IMR-90 (cell line): ENCODE data around the gene TTC7B. TPM values are rescaled to one million over a fixed set of nuclear protein-coding genes. Genes with fewer than 3 reads are reported as not detected.

ENCODE experiments used
- ATAC-seq: fragments of 200-7000 bp; cut with Tn5 transposase; 2 replicates; pipeline ENCODE4 v1.9.1; 2020; ENCODE audit warnings: low read depth, mild to moderate bottlenecking, moderate library complexity
- BruUV-seq: library from RNA; stranded (reverse); fragments of 400-500 nt; replicated peaks from 2 replicates; lab custom pipeline; 2021; lab: Mats Ljungman, UMichigan
- CTCF ChIA-PET: fragments of 300-600 bp; formaldehyde crosslinking; extraction: SDS; loops from one replicate; lab custom pipeline; 2021; ENCODE audit warnings: antibody characterized with exemption; lab: Yijun Ruan, JAX
- POLR2A ChIA-PET: fragments of 300-600 bp; sonication (Branson Sonifier 250); formaldehyde crosslinking; loops from one replicate; lab custom pipeline; 2022; ENCODE audit warnings: antibody characterized with exemption; ENCODE audit not compliant: unreplicated experiment; lab: Charles Lee
- DNase-seq: peaks from one replicate; pipeline ENCODE4 v3.0.0; 2013
- H2AFZ ChIP-seq: replicated peaks from 2 replicates; pipeline ENCODE3; 2013; ENCODE audit warnings: low read length, mild to moderate bottlenecking; ENCODE audit not compliant: poor library complexity
- H2AK5ac ChIP-seq: 2 replicates; pipeline ENCODE4 v1.6.1; 2013; ENCODE audit warnings: low read depth, low read length, inconsistent platforms
- H2AK9ac ChIP-seq: replicated peaks from 2 replicates; pipeline ENCODE3; 2013; ENCODE audit warnings: mild to moderate bottlenecking, low read depth, low read length, moderate library complexity; ENCODE audit not compliant: poor library complexity
- H2BK120ac ChIP-seq: 2 replicates; pipeline ENCODE4 v1.6.1; 2013; ENCODE audit warnings: low read depth, low read length, inconsistent platforms
- H2BK15ac ChIP-seq: 3 replicates; pipeline ENCODE4 v1.6.1; 2013; ENCODE audit warnings: low read depth, low read length, inconsistent platforms
- H2BK20ac ChIP-seq: 2 replicates; pipeline ENCODE4 v1.6.1; 2013; ENCODE audit warnings: low read depth, mild to moderate bottlenecking, inconsistent platforms, low read length, moderate library complexity
- H2BK5ac ChIP-seq: 2 replicates; pipeline ENCODE4 v1.6.1; 2013; ENCODE audit warnings: mild to moderate bottlenecking, low read depth, low read length, inconsistent platforms; ENCODE audit not compliant: poor library complexity, severe bottlenecking
- H3K14ac ChIP-seq: replicated peaks from 2 replicates; pipeline ENCODE4 v1.6.1; 2013; ENCODE audit warnings: low read depth, low read length, inconsistent platforms
- H3K18ac ChIP-seq: 2 replicates; pipeline ENCODE4 v1.6.1; 2013; ENCODE audit warnings: low read depth, low read length, control low read depth
- H3K23ac ChIP-seq: 2 replicates; pipeline ENCODE4 v1.6.1; 2013; ENCODE audit warnings: low read depth, low read length, inconsistent platforms
- H3K27ac ChIP-seq: 2 replicates; pipeline ENCODE4 v1.5.1; 2013; ENCODE audit warnings: mild to moderate bottlenecking, control low read depth, low read length; ENCODE audit not compliant: insufficient read depth
- H3K27me3 ChIP-seq: 2 replicates; pipeline ENCODE4 v1.6.1; 2013; ENCODE audit warnings: low read length; ENCODE audit not compliant: control insufficient read depth, insufficient read depth
- H3K36me3 ChIP-seq: 2 replicates; pipeline ENCODE4 v1.6.1; 2013; ENCODE audit warnings: low read length, mixed read lengths; ENCODE audit not compliant: control insufficient read depth, insufficient read depth
- H3K4ac ChIP-seq: 2 replicates; pipeline ENCODE4 v1.6.1; 2013; ENCODE audit warnings: low read depth, low read length, inconsistent platforms
- H3K4me1 ChIP-seq: 2 replicates; pipeline ENCODE4 v1.6.1; 2013; ENCODE audit warnings: low read length, mixed read lengths; ENCODE audit not compliant: control insufficient read depth, insufficient read depth
- H3K4me2 ChIP-seq: 2 replicates; pipeline ENCODE4 v1.6.1; 2013; ENCODE audit warnings: low read depth, mild to moderate bottlenecking, control low read depth, low read length, moderate library complexity
- H3K4me3 ChIP-seq: 2 replicates; pipeline ENCODE4 v1.5.1; 2013; ENCODE audit warnings: low read depth, mild to moderate bottlenecking, control low read depth, low read length, moderate library complexity; ENCODE audit not compliant: insufficient read depth
- H3K56ac ChIP-seq: 2 replicates; pipeline ENCODE4 v1.6.1; 2013; ENCODE audit warnings: low read length, inconsistent platforms; ENCODE audit not compliant: insufficient read depth; ENCODE audit errors: extremely low read depth
- H3K79me1 ChIP-seq, 2 experiments: 2 replicates each; pipeline ENCODE4 v1.6.1; 2013; ENCODE audit warnings: low read length in 2 of 2, inconsistent platforms in 1 of 2, low read depth in 1 of 2
- H3K9ac ChIP-seq: 2 replicates; pipeline ENCODE4 v1.6.1; 2013; ENCODE audit warnings: low read depth, low read length, control low read depth
- H3K9me1 ChIP-seq: 2 replicates; pipeline ENCODE4 v1.6.1; 2013; ENCODE audit warnings: low read length, inconsistent platforms; ENCODE audit not compliant: insufficient read depth
- H3K9me3 ChIP-seq: 2 replicates; pipeline ENCODE4 v1.6.1; 2013; ENCODE audit warnings: low read length; ENCODE audit not compliant: control insufficient read depth, insufficient read depth
- H4K20me1 ChIP-seq: 2 replicates; pipeline ENCODE4 v1.6.1; 2013; ENCODE audit warnings: low read length, inconsistent platforms; ENCODE audit not compliant: insufficient read depth
- H4K5ac ChIP-seq: 2 replicates; pipeline ENCODE4 v1.6.1; 2013; ENCODE audit warnings: mild to moderate bottlenecking, low read depth, low read length, control low read depth
- H4K8ac ChIP-seq, 2 experiments: 2 replicates each; pipeline ENCODE4 v1.6.1; 2013; ENCODE audit warnings: low read depth in 2 of 2, low read length in 2 of 2, control low read depth in 1 of 2, inconsistent platforms in 1 of 2
- H4K91ac ChIP-seq: 2 replicates; pipeline ENCODE4 v1.6.1; 2013; ENCODE audit warnings: low read depth, low read length, inconsistent platforms; ENCODE audit not compliant: insufficient read depth
- ELK1 ChIP-seq: fragments of 150-350 bp; IDR thresholded peaks from 2 replicates; pipeline ENCODE4 v1.6.1; 2016; ENCODE audit warnings: low read depth, mild to moderate bottlenecking, low read length, moderate library complexity, borderline replicate concordance
- MAZ ChIP-seq: IDR thresholded peaks from 2 replicates; pipeline ENCODE4 v1.6.1; 2012; ENCODE audit warnings: low read depth, mild to moderate bottlenecking, low read length, improper control_type of control experiment, moderate library complexity, borderline replicate concordance
- POLR2A ChIP-seq: IDR thresholded peaks from 2 replicates; pipeline ENCODE4 v1.6.1; 2012; ENCODE audit warnings: mild to moderate bottlenecking, low read depth, low read length
- RCOR1 ChIP-seq: IDR thresholded peaks from 2 replicates; pipeline ENCODE4 v1.6.1; 2012; ENCODE audit warnings: mild to moderate bottlenecking, low read length, improper control_type of control experiment; ENCODE audit not compliant: insufficient replicate concordance
- SMC3 ChIP-seq: fragments of 150-350 bp; IDR thresholded peaks from 2 replicates; pipeline ENCODE4 v1.6.1; 2016; ENCODE audit warnings: low read depth, mild to moderate bottlenecking, antibody characterized with exemption, low read length, moderate library complexity
- WGBS, 2 experiments: methylation state at CpG; one replicate each; pipeline versions ENCODE4 v1.1.5 to v1.1.7; 2013; ENCODE audit warnings: missing lambda C conversion rate in 2 of 2; ENCODE audit not compliant: insufficient read length in 1 of 2; ENCODE audit errors: extremely low coverage in 2 of 2; 5-methylcytosine and 5-hydroxymethylcytosine counted together
- dilution Hi-C: fragments of 300-500 bp; cut with HindIII; formaldehyde crosslinking; loops from one replicate; pipeline ENCODE4 v1.14.3; 2018; ENCODE audit warnings: low sequenced_read_pairs; ENCODE audit not compliant: unreplicated experiment
- in situ Hi-C: fragments of 300-500 bp; cut with MboI; formaldehyde crosslinking; loops from 3 replicates; pipeline ENCODE4 v1.14.3; 2019; ENCODE audit warnings: low sequenced_read_pairs, inconsistent platforms, mixed read lengths
- intact Hi-C: fragments of 100-400 bp; cut with micrococcal nuclease; formaldehyde crosslinking; loops from 2 replicates; pipeline ENCODE4 v1.10.0; 2022
- polyA plus RNA-seq, 3 experiments: library from polyadenylated mRNA; depleted of rRNA; stranded (reverse); fragments of >200 nt; gene quantifications; 2 replicates each; pipeline ENCODE4 v1.2.3, GENCODE V29; 2012; ENCODE audit warnings: low replicate concordance in 1 of 3
- total RNA-seq: library from RNA; depleted of rRNA; stranded (reverse); fragments of >200 nt; gene quantifications from 2 replicates; pipeline ENCODE4 v1.2.3, GENCODE V29; 2012

The TTC7B gene
- total and polyA plus RNA-seq, 2 of the 4 experiments (the other 2 are of a cell fraction) = 18.1 to 35.3 TPM

- Histone ChIP-seq H3K4ac (no peak overlapping the region), H3K9me3 (no peaks in the 10 kb centered on the region), H3K4me3 (no peak overlapping the region), H3K27ac (no peak overlapping the region), H3K9ac (no peak overlapping the region), H2BK120ac (no peak overlapping the region), H2AK9ac (no peak overlapping the region), H3K18ac (no peak overlapping the region), H2AK5ac (no peak overlapping the region), H3K4me1 (peaks cover 2% of the 10 kb centered on the region; the same call in 1 of the 2 replicates), H2AFZ (no peak overlapping the region), H3K36me3 (no peaks in the 10 kb centered on the region; the same call in 1 of the 2 replicates), H2BK20ac (no peak overlapping the region), H3K14ac (no peak overlapping the region), H4K91ac (no peak overlapping the region), H4K8ac (no peak overlapping the region), H4K20me1 (no peaks in the 10 kb centered on the region), H3K79me1 (peaks cover 0 to 3% of the 10 kb centered on the region in 2 experiments; a peak in 2 of 4 replicates), H3K56ac (no peak overlapping the region), H3K23ac (no peak overlapping the region), H2BK5ac (no peak overlapping the region), H4K5ac (no peak overlapping the region), H3K9me1 (no peaks in the 10 kb centered on the region; the same call in 1 of the 2 replicates), H3K4me2 (no peak overlapping the region), H2BK15ac (no peak overlapping the region), H3K27me3 (no peaks in the 10 kb centered on the region)
- no peak for TF ChIP-seq ELK1
- no peak for TF ChIP-seq POLR2A
- no peak for TF ChIP-seq MAZ
- TF ChIP-seq RCOR1 = no peak
- TF ChIP-seq SMC3 = no peak
- dilution Hi-C loops = no loop called here
- no TSS peak for BruUV-seq
- ChIA-PET CTCF (no interaction called here), POLR2A (no interaction called here)
- ATAC-seq (no peak), DNase-seq (no peak)
- no CpG with 5 or more reads among the region's 2 CpGs for WGBS, 2 experiments
- intact Hi-C loops = no loop called here
- in situ Hi-C loops = no loop called here
Measured at GRCh38 chr14:90741682-90741946, 74.6 kb downstream of the TTC7B start.
